Uterus (tissue), 4 donors: ENCODE results near the gene CFAP119. TPM values are rescaled to one million over a fixed set of nuclear protein-coding genes. Genes with fewer than 3 reads are reported as not detected.

ENCODE experiments used
- DNase-seq, 2 donors: peaks; one replicate each; pipeline ENCODE4 v3.0.0-alpha.2; 2019 to 2020
- H3K27ac ChIP-seq, 2 donors: fragments of 200-600 bp; sonication (generic); 1 replicate in 1 of 2; 2 replicates in 1 of 2; pipeline ENCODE4 v1.5.1; 2016 to 2018
- H3K27me3 ChIP-seq, 2 donors: fragments of 200-600 bp; sonication (generic); one replicate each; pipeline ENCODE4 v1.5.1; 2018 to 2019; ENCODE audit warnings: control low read depth in 1 of 2
- H3K36me3 ChIP-seq, 2 donors: fragments of 200-600 bp; sonication (generic); one replicate each; pipeline ENCODE4 v1.5.1; 2019; ENCODE audit warnings: control low read depth in 1 of 2
- H3K4me1 ChIP-seq, 2 donors: fragments of 200-600 bp; sonication (generic); one replicate each; pipeline ENCODE4 v1.5.1; 2018 to 2019; ENCODE audit warnings: control low read depth in 1 of 2
- H3K4me3 ChIP-seq, 2 donors: fragments of 200-600 bp; sonication (generic); 1 replicate in 1 of 2; 2 replicates in 1 of 2; pipeline ENCODE4 v1.5.1; 2018 to 2019; ENCODE audit warnings: mild to moderate bottlenecking in 1 of 2
- H3K9me3 ChIP-seq, 2 donors: fragments of 200-600 bp; sonication (generic); one replicate each; pipeline ENCODE4 v1.5.1; 2019; ENCODE audit warnings: control low read depth in 1 of 2
- POLR2A ChIP-seq, 2 donors: fragments of 450-650 bp; IDR thresholded peaks; one replicate each; pipeline ENCODE4 v1.6.1; 2016; ENCODE audit warnings: antibody characterized with exemption in 2 of 2, mild to moderate bottlenecking in 1 of 2, moderate library complexity in 1 of 2
- intact Hi-C: fragments of 100-400 bp; cut with DNase I; formaldehyde crosslinking; loops from one replicate; pipeline ENCODE4 v1.15.1; 2023; ENCODE audit warnings: low total_unique reads
- total RNA-seq, 4 donors: library from RNA; depleted of rRNA in 3 of 4; stranded (reverse); fragments of >200 nt in 3 of 4; gene quantifications; one replicate each; pipeline versions ENCODE4 v1.1.0 to v1.2.4, GENCODE V29; 2014 to 2023
- TF ChIP-seq, protein P1 (sequence below), 4 experiments: fragments of 200-600 bp in 2 of 4; fragments of 450-650 bp in 2 of 4; sonication (generic) in 2 of 4; IDR thresholded peaks; one replicate each; pipeline ENCODE4 v1.5.1; 2016 to 2019; ENCODE audit warnings: antibody characterized with exemption in 4 of 4, mild to moderate bottlenecking in 2 of 4, moderate library complexity in 1 of 4
- donor health status: DM: yes; HTN: yes; CAD: no.

The CFAP119 gene
- total RNA-seq, 4 donors from 2014 or later, result 4.1 to 9.1 TPM; not detected in 2

DNA sequence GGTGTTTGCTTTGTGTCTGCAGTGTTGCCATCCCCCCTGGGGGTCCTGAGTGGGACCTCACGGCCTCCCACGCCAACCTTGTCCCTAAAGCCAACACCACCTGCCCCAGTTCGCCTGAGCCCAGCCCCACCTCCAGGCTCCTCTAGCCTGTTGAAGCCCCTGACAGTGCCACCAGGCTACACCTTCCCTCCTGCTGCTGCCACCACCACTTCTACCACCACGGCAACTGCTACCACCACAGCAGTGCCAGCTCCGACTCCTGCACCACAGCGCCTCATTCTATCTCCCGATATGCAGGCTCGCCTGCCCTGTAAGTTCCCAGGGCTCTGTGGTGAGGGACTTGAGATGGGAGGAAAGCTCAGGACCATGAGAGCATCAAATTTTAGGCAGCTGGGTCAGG is 40.7 kb downstream of the CFAP119 start:
- intact Hi-C loops, result no loop called here
- DNase-seq, result no peak
- no peaks in the 10 kb centered on the region for H3K36me3 ChIP-seq

DNA sequence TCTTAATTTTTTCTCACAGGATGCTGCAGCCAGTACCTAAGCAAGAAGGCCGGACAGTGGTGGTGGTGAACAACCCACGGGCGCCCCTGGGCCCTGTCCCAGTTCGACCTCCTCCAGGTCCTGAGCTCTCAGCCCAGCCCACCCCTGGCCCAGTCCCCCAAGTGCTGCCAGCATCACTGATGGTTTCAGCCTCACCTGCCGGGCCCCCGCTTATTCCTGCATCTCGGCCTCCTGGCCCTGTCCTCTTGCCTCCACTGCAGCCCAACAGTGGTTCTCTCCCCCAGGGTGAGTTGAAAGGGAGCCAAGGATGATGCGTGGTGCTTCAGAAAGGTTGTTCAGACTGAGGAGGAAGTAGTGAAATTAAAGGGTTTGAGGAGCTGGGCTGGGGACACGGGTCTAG is 41.2 kb downstream of the CFAP119 start:
- no peak overlapping the region for H3K4me3 ChIP-seq
- no peaks in the 10 kb centered on the region for H3K27me3 ChIP-seq
- H3K36me3 ChIP-seq, result no peaks in the 10 kb centered on the region
- intact Hi-C loops, result no loop called here
- no peaks in the 10 kb centered on the region for H3K4me1 ChIP-seq
- no peak for DNase-seq
- no peak overlapping the region for H3K27ac ChIP-seq
- no peaks in the 10 kb centered on the region for H3K9me3 ChIP-seq
- TF ChIP-seq, protein P1, sequence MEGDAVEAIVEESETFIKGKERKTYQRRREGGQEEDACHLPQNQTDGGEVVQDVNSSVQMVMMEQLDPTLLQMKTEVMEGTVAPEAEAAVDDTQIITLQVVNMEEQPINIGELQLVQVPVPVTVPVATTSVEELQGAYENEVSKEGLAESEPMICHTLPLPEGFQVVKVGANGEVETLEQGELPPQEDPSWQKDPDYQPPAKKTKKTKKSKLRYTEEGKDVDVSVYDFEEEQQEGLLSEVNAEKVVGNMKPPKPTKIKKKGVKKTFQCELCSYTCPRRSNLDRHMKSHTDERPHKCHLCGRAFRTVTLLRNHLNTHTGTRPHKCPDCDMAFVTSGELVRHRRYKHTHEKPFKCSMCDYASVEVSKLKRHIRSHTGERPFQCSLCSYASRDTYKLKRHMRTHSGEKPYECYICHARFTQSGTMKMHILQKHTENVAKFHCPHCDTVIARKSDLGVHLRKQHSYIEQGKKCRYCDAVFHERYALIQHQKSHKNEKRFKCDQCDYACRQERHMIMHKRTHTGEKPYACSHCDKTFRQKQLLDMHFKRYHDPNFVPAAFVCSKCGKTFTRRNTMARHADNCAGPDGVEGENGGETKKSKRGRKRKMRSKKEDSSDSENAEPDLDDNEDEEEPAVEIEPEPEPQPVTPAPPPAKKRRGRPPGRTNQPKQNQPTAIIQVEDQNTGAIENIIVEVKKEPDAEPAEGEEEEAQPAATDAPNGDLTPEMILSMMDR (IDR thresholded peaks at IDR 0.05), result no peak
- TF ChIP-seq POLR2A (IDR thresholded peaks at IDR 0.05), result no peak

More for the DNA sequence above, 40.7 kb downstream of the CFAP119 start:
- Histone ChIP-seq H3K27me3 (no peaks in the 10 kb centered on the region), H3K4me3 (no peak overlapping the region), H3K4me1 (no peaks in the 10 kb centered on the region), H3K9me3 (no peaks in the 10 kb centered on the region), H3K27ac (no peak overlapping the region)
- TF ChIP-seq, protein P1 (IDR thresholded peaks at IDR 0.05), result no peak
- TF ChIP-seq POLR2A (IDR thresholded peaks at IDR 0.05), result no peak

DNA sequence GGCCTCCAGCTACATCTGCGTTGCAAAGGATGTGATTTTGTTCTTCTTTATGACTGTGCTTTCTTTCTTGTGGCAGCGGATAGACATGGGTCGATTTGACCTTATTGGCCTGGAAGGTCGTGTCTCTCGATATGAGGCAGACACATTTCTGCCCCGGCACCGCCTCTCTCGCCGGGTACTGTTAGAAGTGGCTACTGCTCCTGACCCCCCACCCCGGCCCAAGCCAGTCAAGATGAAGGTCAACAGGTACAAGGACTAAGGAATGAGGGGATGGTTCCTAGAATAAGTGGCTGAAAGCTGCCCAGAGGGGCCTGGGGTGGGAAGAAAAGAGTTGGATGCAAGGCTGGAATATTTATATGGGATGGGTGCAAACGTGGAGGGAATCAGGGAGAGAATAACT is 41.8 kb downstream of the CFAP119 start:
- H3K27me3 ChIP-seq, result no peaks in the 10 kb centered on the region
- no peaks in the 10 kb centered on the region for H3K4me1 ChIP-seq
- DNase-seq, result no peak
- no peaks in the 10 kb centered on the region for H3K36me3 ChIP-seq
- TF ChIP-seq, protein P1 (IDR thresholded peaks at IDR 0.05), result no peak
- TF ChIP-seq POLR2A (IDR thresholded peaks at IDR 0.05), result no peak
- no peak overlapping the region for H3K4me3 ChIP-seq
- intact Hi-C loops, result no loop called here
- H3K27ac ChIP-seq, result no peak overlapping the region
- H3K9me3 ChIP-seq, result no peaks in the 10 kb centered on the region

DNA sequence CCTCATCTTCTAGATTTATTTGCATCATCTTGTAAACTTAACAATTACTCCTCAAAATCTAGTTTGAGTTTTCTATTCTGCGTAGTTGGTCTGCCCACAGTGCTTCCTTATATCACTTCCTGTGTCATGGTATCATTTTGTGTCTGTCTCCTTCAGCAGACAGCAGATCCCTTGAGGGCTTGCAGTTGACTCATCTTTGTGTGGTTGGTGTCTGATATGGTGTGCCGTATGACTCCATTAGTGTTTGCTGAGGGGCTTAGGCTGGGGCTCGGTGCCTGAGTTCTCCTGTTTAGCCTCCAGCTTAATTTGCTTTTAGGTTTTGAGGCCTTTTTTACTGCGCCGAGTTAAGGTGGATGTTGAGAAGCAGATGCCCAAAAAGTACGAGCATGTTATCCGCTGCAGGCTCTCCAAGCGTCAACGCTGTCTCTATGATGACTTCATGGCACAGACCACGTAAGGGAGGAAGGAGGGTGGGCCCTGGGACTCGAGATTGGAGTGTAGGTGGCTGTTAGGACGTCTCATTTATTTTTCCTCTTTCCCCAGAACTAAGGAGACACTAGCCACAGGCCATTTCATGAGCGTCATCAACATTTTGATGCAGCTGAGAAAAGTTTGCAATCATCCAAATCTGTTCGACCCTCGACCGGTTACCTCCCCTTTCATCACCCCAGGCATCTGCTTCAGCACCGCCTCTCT is 46.0 kb downstream of the CFAP119 start:
- no peak for TF ChIP-seq POLR2A (IDR thresholded peaks at IDR 0.05)
- TF ChIP-seq, protein P1 (IDR thresholded peaks at IDR 0.05), result no peak
- H3K4me3 ChIP-seq, result no peak overlapping the region
- no peaks in the 10 kb centered on the region for H3K9me3 ChIP-seq
- H3K36me3 ChIP-seq, result no peaks in the 10 kb centered on the region
- H3K4me1 ChIP-seq, result no peaks in the 10 kb centered on the region
- no peak overlapping the region for H3K27ac ChIP-seq
- intact Hi-C loops, result no loop called here
- H3K27me3 ChIP-seq, result no peaks in the 10 kb centered on the region
- no peak for DNase-seq

DNA sequence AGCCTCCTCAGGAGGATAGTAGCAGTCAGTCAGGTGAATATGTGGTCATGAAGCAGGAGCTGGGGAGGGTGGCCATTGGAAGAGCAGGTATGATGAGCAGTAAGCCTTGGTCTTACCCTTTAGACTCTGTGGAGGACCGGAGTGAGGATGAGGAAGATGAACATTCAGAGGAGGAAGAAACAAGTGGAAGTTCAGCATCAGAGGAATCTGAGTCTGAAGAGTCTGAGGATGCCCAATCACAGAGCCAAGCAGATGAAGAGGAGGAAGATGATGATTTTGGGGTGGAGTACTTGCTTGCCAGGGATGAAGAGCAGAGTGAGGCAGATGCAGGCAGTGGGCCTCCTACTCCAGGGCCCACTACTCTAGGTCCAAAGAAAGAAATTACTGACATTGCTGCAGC is 50.1 kb downstream of the CFAP119 start:
- Histone ChIP-seq H3K4me3 (no peak overlapping the region), H3K27me3 (no peaks in the 10 kb centered on the region), H3K36me3 (no peaks in the 10 kb centered on the region), H3K9me3 (no peaks in the 10 kb centered on the region), H3K4me1 (no peaks in the 10 kb centered on the region), H3K27ac (no peak overlapping the region)
- TF ChIP-seq, protein P1 (IDR thresholded peaks at IDR 0.05), result no peak
- TF ChIP-seq POLR2A (IDR thresholded peaks at IDR 0.05), result no peak
- no peak for DNase-seq
- intact Hi-C loops, result no loop called here
